GM10266 (cell line): ENCODE measurements around the gene EAPP.

Source experiments
- DNase-seq: peaks from one replicate; pipeline ENCODE4 v3.0.0; 2012; ENCODE audit errors: extremely low spot score
- CTCF ChIP-seq: IDR thresholded peaks from 2 replicates; pipeline ENCODE4 v1.5.1; 2012; ENCODE audit warnings: mild to moderate bottlenecking, low read depth; ENCODE audit not compliant: control insufficient read depth, insufficient read depth; ENCODE audit errors: missing control alignments

Gene EAPP

GRCh38 chr14:34496679-34497513 is 42.6 kb downstream of the EAPP start:
- no peak for DNase-seq
- no peak for TF ChIP-seq CTCF

GRCh38 chr14:34496007-34496678 is 43.4 kb downstream of the EAPP start:
- no peak for DNase-seq
- no peak for TF ChIP-seq CTCF

GRCh38 chr14:34489324-34489723 is 50.2 kb downstream of the EAPP start:
- no peak for DNase-seq
- no peak for TF ChIP-seq CTCF

GRCh38 chr14:34488528-34488927 is 51.0 kb downstream of the EAPP start:
- DNase-seq: no peak
- no peak for TF ChIP-seq CTCF

- TF ChIP-seq CTCF: no peak
- no peak for DNase-seq
Observed at GRCh38 chr14:34484726-34485125, 54.8 kb downstream of the EAPP start.

GRCh38 chr14:34482463-34482862 is 57.0 kb downstream of the EAPP start:
- no peak for TF ChIP-seq CTCF
- DNase-seq: no peak

GRCh38 chr14:34479694-34480093 is 59.8 kb downstream of the EAPP start:
- TF ChIP-seq CTCF: no peak
- no peak for DNase-seq
